Body of pancreas (tissue), 4 donors: ENCODE measurements around the gene EIF4B.
"Not testable (repeated sequence)": the region's sequence is repeated elsewhere in the genome, so short reads cannot be mapped to it uniquely, and the experiment has no call there.

ENCODE experiments used
- CTCF ChIP-seq, 7 experiments: fragments of 450-650 bp in 4 of 7; fragments of 200-600 bp in 3 of 7; sonication (generic) in 3 of 7; IDR thresholded peaks; one replicate each; pipeline ENCODE4 v1.5.1; 2016 to 2019; ENCODE audit warnings: antibody characterized with exemption in 7 of 7
- POLR2A ChIP-seq, 3 donors: fragments of 450-650 bp; IDR thresholded peaks; one replicate each; pipeline ENCODE4 v1.6.1; 2016; ENCODE audit warnings: antibody characterized with exemption in 3 of 3, mild to moderate bottlenecking in 2 of 3

GRCh38 chr12:53027014-53027413, 20.8 kb downstream of the EIF4B start:
- TF ChIP-seq CTCF, POLR2A (IDR thresholded peaks at IDR 0.05): not testable (repeated sequence)
